ENCODE results near the gene YBEY. TPM values are rescaled to one million over a fixed set of nuclear protein-coding genes. Genes with fewer than 3 reads are reported as not detected.
"Not testable (repeated sequence)": the region's sequence is repeated elsewhere in the genome, so short reads cannot be mapped to it uniquely, and the experiment has no call there.

The YBEY gene, protein sequence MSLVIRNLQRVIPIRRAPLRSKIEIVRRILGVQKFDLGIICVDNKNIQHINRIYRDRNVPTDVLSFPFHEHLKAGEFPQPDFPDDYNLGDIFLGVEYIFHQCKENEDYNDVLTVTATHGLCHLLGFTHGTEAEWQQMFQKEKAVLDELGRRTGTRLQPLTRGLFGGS
- 10 to 100 TPM in 3 of 4 donors, 1 to 10 TPM in 1; 8.1 to 17.2 (median 10.6) TPM for total RNA-seq

DNA sequence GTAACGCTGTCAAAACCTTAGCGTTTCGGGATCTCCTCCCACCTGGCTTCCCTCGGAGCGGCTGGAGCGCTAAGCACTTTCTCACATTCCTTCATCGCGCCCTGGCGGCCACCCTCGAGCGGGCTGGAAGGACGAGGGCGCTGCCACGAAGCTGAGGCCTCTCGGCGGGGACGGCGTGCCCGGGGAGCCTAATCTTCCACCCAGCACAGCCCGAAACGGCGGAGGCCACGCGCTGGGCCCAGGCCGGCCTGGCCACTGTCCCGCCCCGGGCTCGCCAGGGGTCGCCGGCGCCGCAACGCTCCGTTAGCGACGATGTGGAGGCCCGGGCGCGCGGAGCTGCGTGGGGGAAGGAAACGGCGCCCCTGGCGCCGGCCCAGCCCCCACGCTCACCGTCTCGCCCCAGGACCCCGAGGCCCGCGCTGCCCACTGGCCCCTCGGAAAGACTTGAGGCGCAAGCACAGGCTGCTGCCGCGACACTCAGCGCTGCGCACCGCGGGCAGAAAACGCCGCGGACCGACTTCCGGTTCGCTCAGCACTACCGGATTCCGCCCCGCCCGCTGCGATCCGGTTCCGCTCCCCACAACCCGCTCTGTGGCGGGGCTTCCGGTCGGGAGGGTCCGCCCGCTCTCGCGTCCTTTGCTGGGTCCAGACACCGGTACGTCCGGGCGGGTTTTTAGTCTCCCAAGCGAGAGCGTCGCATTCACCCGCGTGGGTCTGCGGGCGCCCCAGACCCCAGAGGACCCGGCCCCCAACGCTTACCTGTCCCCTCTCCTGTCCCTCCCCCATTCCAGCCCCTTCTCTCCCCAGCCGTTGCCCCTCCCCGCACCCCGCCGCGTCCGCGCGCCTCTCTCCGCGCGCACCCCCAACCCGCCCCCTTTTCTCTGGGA lies at the start of gene YBEY:
Gene YBEY, plus strand, starts transcription at position 582 of the 887 bp plus-strand sequence. CDS start 572 bp downstream, outside the sequence.
- Histone ChIP-seq H3K27me3 (no peaks in the 10 kb centered on the region), H3K36me3 (peaks cover 8 to 36% (median 21%) of the 10 kb centered on the region in 4 donors), H3K9me3 (no peaks in the 10 kb centered on the region), H3K4me3 (peak within 1 kb of the TSS; percentile 82 to 99 (median 95)), H3K27ac (replicated peaks in 1 of 4) (peak within 1 kb of the TSS; percentile 90 to 99 (median 98)), H3K4me1 (peaks cover 40 to 59% (median 55%) of the 10 kb centered on the region in 4 donors)
- TF ChIP-seq EP300 (IDR thresholded peaks at IDR 0.05) (no peak), POLR2A (IDR thresholded peaks at IDR 0.05; ENCODE audit: low read depth) (peak; percentile 35), POLR2AphosphoS5 (IDR thresholded peaks at IDR 0.05) (peak; percentile 85 to 91)
- TF ChIP-seq, protein P1, sequence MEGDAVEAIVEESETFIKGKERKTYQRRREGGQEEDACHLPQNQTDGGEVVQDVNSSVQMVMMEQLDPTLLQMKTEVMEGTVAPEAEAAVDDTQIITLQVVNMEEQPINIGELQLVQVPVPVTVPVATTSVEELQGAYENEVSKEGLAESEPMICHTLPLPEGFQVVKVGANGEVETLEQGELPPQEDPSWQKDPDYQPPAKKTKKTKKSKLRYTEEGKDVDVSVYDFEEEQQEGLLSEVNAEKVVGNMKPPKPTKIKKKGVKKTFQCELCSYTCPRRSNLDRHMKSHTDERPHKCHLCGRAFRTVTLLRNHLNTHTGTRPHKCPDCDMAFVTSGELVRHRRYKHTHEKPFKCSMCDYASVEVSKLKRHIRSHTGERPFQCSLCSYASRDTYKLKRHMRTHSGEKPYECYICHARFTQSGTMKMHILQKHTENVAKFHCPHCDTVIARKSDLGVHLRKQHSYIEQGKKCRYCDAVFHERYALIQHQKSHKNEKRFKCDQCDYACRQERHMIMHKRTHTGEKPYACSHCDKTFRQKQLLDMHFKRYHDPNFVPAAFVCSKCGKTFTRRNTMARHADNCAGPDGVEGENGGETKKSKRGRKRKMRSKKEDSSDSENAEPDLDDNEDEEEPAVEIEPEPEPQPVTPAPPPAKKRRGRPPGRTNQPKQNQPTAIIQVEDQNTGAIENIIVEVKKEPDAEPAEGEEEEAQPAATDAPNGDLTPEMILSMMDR (IDR thresholded peaks at IDR 0.05), result peak; percentile 31 to 52 (median 43)
- intact Hi-C loops (cut with DNase I), result loop anchor here (2.0 kb wide), 1 partner anchor 39 kb away; the partner anchor contains the start of gene PCNT
- under 1% methylated on average over 56 of the region's 105 CpGs for WGBS
- DNase-seq (ENCODE audit: extremely low spot score), result peak; percentile 95

DNA sequence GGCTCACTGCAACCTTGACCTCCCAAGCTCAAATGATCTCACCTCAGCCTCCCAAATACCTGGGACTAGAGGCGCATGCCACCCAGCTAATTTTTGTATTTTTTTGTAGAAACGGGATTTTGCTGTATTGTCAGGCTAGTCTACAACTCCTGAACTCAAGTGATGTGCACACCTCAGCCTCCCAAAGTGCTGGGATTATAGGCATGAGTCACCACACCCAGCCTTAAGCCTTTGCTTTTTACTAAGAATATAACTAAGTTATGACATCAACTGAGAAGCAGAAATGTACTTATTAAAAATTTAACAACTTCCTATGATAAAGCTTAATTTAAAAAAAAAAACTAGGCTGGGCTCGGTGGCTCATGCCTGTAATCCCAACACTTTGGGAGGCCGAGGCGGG lies 48.7 kb upstream of the YBEY start:
- WGBS, result 95% methylated on average over 5 of the region's 5 CpGs
- no peak for DNase-seq (ENCODE audit: extremely low spot score)
- intact Hi-C loops (cut with DNase I), result no loop called here
- H3K4me1 ChIP-seq, result no peaks in the 10 kb centered on the region
- no peak overlapping the region for H3K4me3 ChIP-seq
- TF ChIP-seq POLR2AphosphoS5 (IDR thresholded peaks at IDR 0.05), result no peak
- TF ChIP-seq, protein P1 (IDR thresholded peaks at IDR 0.05), result no peak
- no peak for TF ChIP-seq POLR2A (IDR thresholded peaks at IDR 0.05; ENCODE audit: low read depth)
- no peak for TF ChIP-seq EP300 (IDR thresholded peaks at IDR 0.05)
- H3K36me3 ChIP-seq, result peaks cover 78 to 91% (median 84%) of the 10 kb centered on the region in 4 donors
- H3K9me3 ChIP-seq, result no peaks in the 10 kb centered on the region
- no peak overlapping the region for H3K27ac ChIP-seq (replicated peaks in 1 of 4)
- no peaks in the 10 kb centered on the region for H3K27me3 ChIP-seq

DNA sequence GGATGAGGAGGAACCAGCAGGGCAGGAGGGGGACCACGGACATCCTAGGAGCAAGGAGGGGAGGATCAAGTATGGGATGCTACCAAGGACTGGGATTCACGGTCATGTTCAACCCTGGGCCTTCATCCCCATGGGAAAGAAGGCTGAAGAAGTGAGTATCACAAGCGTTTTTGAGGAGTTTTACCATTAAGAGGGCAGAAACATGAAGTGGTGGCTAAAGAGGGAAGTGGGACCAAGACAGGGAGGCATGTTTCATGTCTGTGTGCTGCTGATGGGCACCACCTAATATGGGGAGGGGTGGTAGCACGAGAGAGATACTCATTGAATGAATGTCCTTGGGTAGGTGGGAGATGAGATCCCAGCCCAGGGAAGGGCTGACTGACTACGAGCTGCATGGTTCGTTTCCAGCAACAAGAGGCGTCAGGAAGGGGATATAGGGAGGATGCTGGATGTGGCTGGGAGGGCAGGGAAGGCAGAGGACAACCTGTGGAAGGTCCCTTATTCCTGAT lies 46.3 kb upstream of the YBEY start:
- DNase-seq (ENCODE audit: extremely low spot score), result no peak
- Histone ChIP-seq H3K27me3 (no peaks in the 10 kb centered on the region), H3K36me3 (peaks cover 86 to 98% (median 94%) of the 10 kb centered on the region in 4 donors), H3K9me3 (no peaks in the 10 kb centered on the region), H3K4me3 (no peak overlapping the region), H3K27ac (replicated peaks in 1 of 4) (no peak overlapping the region), H3K4me1 (no peaks in the 10 kb centered on the region)
- intact Hi-C loops (cut with DNase I), result no loop called here
- WGBS, result 87% methylated on average over 7 of the region's 7 CpGs
- TF ChIP-seq EP300 (IDR thresholded peaks at IDR 0.05) (no peak), POLR2AphosphoS5 (IDR thresholded peaks at IDR 0.05) (no peak), POLR2A (IDR thresholded peaks at IDR 0.05; ENCODE audit: low read depth) (no peak)
- TF ChIP-seq, protein P1 (IDR thresholded peaks at IDR 0.05), result no peak

DNA sequence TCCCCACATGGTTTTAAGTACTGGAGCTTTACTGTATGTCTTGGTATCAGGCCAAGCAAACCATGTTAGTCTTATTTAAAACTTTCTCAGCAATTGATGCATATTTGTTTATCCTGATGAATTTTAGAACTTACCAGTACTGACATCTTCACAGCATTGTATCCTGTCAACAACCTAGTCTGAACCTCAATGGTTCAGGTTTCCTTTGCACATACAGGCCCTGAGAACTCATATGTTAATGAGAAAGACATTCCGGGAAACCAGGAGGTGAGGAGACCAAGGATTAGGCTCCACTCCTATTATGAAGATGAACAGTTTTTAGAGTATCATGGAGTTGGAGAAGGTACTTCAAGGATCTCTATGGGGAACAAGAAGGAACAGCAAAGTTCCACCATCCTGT lies 44.6 kb upstream of the YBEY start:
- intact Hi-C loops (cut with DNase I); H3K9me3 ChIP-seq; H3K27ac ChIP-seq (replicated peaks in 1 of 4); H3K4me1 ChIP-seq; DNase-seq (ENCODE audit: extremely low spot score); H3K27me3 ChIP-seq; H3K4me3 ChIP-seq: not testable (repeated sequence)
- H3K36me3 ChIP-seq, result peaks cover 86 to 98% (median 94%) of the 10 kb centered on the region in 4 donors
- 90% methylated on average over 1 of the region's 1 CpG for WGBS

DNA sequence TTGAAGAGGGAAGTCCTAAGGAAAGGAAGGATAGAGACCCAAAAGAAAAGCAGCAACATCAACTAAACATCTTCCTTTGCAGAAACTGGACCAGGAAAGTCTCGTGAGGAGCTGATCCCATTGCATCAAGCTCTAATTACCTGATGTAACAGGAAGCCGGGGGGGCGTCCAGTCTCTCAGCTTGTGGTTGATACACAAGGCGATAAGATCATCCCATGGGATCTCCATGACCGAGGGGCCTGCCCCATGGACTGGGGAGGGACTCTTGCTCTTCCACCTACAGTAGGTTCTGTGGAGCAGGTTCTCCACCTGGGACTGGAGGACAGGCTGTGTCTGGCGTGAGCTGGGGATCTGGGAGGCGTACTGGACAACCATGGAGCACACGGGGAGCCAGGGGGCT lies 42.8 kb upstream of the YBEY start:
- H3K9me3 ChIP-seq, result no peaks in the 10 kb centered on the region
- TF ChIP-seq EP300 (IDR thresholded peaks at IDR 0.05), result no peak
- TF ChIP-seq POLR2AphosphoS5 (IDR thresholded peaks at IDR 0.05), result no peak
- TF ChIP-seq, protein P1 (IDR thresholded peaks at IDR 0.05), result no peak
- no peak for TF ChIP-seq POLR2A (IDR thresholded peaks at IDR 0.05; ENCODE audit: low read depth)
- DNase-seq (ENCODE audit: extremely low spot score), result no peak
- H3K4me3 ChIP-seq, result no peak overlapping the region
- intact Hi-C loops (cut with DNase I), result no loop called here
- H3K36me3 ChIP-seq, result peaks cover 91 to 100% (median 97%) of the 10 kb centered on the region in 4 donors
- no peaks in the 10 kb centered on the region for H3K4me1 ChIP-seq
- 85% methylated on average over 6 of the region's 8 CpGs for WGBS
- H3K27me3 ChIP-seq, result no peaks in the 10 kb centered on the region
- H3K27ac ChIP-seq (replicated peaks in 1 of 4), result no peak overlapping the region

Measured in esophagus muscularis mucosa (tissue), 4 donors.